Parathyroid adenoma (tissue), 2 donors: Measurements from ENCODE around the gene OR4D9.

Source experiments
- H2AFZ ChIP-seq: fragments of 300-600 bp; sonication (generic); one replicate; pipeline ENCODE4 v1.7.0; 2017; ENCODE audit warnings: antibody characterized with exemption, mild to moderate bottlenecking
- H3K27ac ChIP-seq: fragments of 300-600 bp; sonication (generic); one replicate; pipeline ENCODE4 v1.7.0; 2017
- H3K27me3 ChIP-seq: fragments of 300-600 bp; sonication (generic); one replicate; pipeline ENCODE4 v1.7.0; 2017; ENCODE audit warnings: low read length; ENCODE audit not compliant: control insufficient read depth, insufficient read depth
- H3K36me3 ChIP-seq: fragments of 300-600 bp; sonication (generic); one replicate; pipeline ENCODE4 v1.7.0; 2017; ENCODE audit warnings: low read length; ENCODE audit not compliant: control insufficient read depth, insufficient read depth
- H3K4me1 ChIP-seq: fragments of 300-600 bp; sonication (generic); one replicate; pipeline ENCODE4 v1.7.0; 2017; ENCODE audit warnings: control low read depth
- H3K4me2 ChIP-seq: fragments of 300-600 bp; sonication (generic); one replicate; pipeline ENCODE4 v1.7.0; 2017; ENCODE audit warnings: low read length
- H3K4me3 ChIP-seq: fragments of 300-600 bp; sonication (generic); one replicate; pipeline ENCODE4 v1.7.0; 2017; ENCODE audit warnings: low read depth, low read length
- H3K79me2 ChIP-seq: fragments of 300-600 bp; sonication (generic); one replicate; pipeline ENCODE4 v1.7.0; 2017; ENCODE audit warnings: control low read depth
- H3K9ac ChIP-seq: fragments of 300-600 bp; sonication (generic); one replicate; pipeline ENCODE4 v1.7.0; 2017; ENCODE audit warnings: mild to moderate bottlenecking
- H3K9me3 ChIP-seq: fragments of 300-600 bp; sonication (generic); one replicate; pipeline ENCODE4 v1.7.0; 2017; ENCODE audit warnings: low read length; ENCODE audit not compliant: control insufficient read depth
- CTCF ChIP-seq: fragments of 300-600 bp; sonication (generic); IDR thresholded peaks from one replicate; pipeline ENCODE4 v1.7.0; 2017; ENCODE audit warnings: antibody characterized with exemption, mild to moderate bottlenecking
- donor health status: primary hyperparathyroidism.

OR4D9 gene

GRCh38 chr11:59548309-59548656, 36.9 kb downstream of the OR4D9 start:
- Histone ChIP-seq H2AFZ (no peak overlapping the region), H3K27ac (no peak overlapping the region), H3K9ac (no peak overlapping the region), H3K4me3 (no peak overlapping the region), H3K9me3 (no peaks in the 10 kb centered on the region), H3K4me2 (no peak overlapping the region), H3K79me2 (no peaks in the 10 kb centered on the region), H3K4me1 (peaks cover 2% of the 10 kb centered on the region), H3K27me3 (no peaks in the 10 kb centered on the region), H3K36me3 (no peaks in the 10 kb centered on the region)
- TF ChIP-seq CTCF, result no peak

- no peaks in the 10 kb centered on the region for H3K9me3 ChIP-seq
- peak overlapping the region; percentile 52 for H3K4me3 ChIP-seq
- H3K4me2 ChIP-seq, result peak overlapping the region; percentile 61
- peak overlapping the region; percentile 52 for H2AFZ ChIP-seq
- H3K9ac ChIP-seq, result no peak overlapping the region
- no peaks in the 10 kb centered on the region for H3K36me3 ChIP-seq
- H3K27me3 ChIP-seq, result no peaks in the 10 kb centered on the region
- no peak for TF ChIP-seq CTCF
- H3K27ac ChIP-seq, result peak overlapping the region; percentile 79
- H3K79me2 ChIP-seq, result no peaks in the 10 kb centered on the region
- no peaks in the 10 kb centered on the region for H3K4me1 ChIP-seq
Observed at GRCh38 chr11:59550368-59550841, 39.1 kb downstream of the OR4D9 start.

DNA sequence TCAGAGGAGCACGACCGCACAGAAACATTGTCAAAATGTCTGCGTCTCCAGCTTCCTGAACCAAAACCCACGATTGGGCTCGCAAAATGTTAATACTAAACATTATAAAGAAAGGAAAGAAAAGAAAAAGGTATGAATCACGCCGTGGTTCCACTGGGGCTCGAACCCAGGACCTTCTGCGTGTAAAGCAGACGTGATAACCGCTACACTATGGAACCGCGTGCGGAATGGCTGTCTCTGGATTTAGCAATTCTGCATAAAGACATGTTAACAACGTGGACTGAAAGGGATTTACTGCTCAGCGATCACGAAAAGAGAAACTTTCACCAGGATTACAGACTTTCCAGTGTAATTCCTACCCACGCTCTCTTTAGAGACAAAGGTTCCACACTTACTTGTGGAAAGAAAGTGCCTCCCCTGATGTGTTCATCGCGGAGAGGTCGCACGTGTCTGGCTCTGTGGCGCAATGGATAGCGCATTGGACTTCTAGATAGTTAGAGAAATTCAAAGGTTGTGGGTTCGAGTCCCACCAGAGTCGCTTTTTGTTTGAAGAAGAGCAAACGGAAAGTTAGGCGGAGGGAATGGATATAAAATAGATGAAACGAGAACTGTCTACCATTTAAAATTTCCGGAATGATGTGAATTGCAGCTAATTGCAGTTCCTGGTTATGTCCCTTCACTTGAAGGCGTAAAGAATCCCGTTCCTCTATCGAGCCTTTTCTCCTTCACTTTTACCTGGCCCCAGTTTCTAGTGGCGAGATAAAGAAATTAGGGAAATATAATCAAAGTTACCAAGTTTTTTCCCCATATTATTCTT, 39.7 kb downstream of the OR4D9 start:
- Histone ChIP-seq H3K36me3 (no peaks in the 10 kb centered on the region), H3K4me2 (peak overlapping the region; percentile 61), H3K9me3 (no peaks in the 10 kb centered on the region), H3K79me2 (no peaks in the 10 kb centered on the region), H3K4me3 (peak overlapping the region; percentile 52), H3K9ac (no peak overlapping the region), H3K4me1 (no peaks in the 10 kb centered on the region), H2AFZ (peak overlapping the region; percentile 52), H3K27ac (peak overlapping the region; percentile 79), H3K27me3 (no peaks in the 10 kb centered on the region)
- TF ChIP-seq CTCF, result no peak

DNA sequence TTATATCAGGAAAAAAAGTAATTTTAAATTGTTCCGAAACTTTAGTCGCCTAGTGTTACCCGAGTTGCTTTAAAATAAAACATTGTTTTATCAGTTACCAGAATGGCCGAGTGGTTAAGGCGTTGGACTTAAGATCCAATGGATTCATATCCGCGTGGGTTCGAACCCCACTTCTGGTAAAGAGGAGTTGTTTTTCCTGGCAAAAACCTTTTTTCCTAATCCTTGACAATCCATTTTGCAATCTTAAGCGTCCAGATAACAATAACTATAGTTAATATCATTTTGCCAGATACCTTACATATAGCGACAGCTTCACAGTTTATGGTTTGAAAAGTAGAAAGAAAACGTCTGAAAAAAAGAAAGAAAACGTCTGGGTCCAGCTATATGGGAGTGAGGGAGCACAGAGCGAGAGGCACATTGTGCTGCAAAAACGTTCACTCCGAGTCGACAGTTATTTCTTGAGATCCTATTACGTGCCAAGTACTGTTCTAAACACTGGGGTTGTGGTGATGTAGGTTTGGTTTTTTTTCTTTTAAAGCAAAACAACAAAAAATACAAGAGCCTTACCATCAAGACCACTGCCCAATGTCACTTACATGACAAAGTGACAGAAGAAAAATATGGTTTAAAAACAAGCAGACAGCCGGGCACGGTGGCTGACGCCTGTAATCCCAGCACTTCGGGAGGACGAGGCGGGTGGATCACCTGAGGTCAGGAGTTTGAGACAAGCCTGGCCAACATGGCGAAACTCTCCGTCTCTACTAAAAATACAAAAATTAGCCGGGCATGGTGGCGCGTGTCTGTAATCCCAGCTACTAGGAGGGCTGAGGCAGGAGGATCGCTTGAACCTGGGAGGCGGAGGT, 40.6 kb downstream of the OR4D9 start:
- H3K4me2 ChIP-seq, result peak overlapping the region; percentile 61
- H3K9me3 ChIP-seq, result no peaks in the 10 kb centered on the region
- H3K27me3 ChIP-seq, result no peaks in the 10 kb centered on the region
- no peak for TF ChIP-seq CTCF
- no peaks in the 10 kb centered on the region for H3K79me2 ChIP-seq
- no peaks in the 10 kb centered on the region for H3K4me1 ChIP-seq
- no peak overlapping the region for H3K9ac ChIP-seq
- no peaks in the 10 kb centered on the region for H3K36me3 ChIP-seq
- H2AFZ ChIP-seq, result peak overlapping the region; percentile 52
- peak overlapping the region; percentile 52 for H3K4me3 ChIP-seq
- peak overlapping the region; percentile 79 for H3K27ac ChIP-seq
